ENCODE results near the gene GBA3.

GBA3 gene

GRCh38 chr4:22678940-22679854 is 13.5 kb upstream of the GBA3 start:
- Histone ChIP-seq H4K20me1 (ENCODE audit: low read depth, low read length) (no peaks in the 10 kb centered on the region), H3K36me3 (ENCODE audit: low read length) (no peaks in the 10 kb centered on the region), H3F3A (ENCODE audit: insufficient read depth) (no peaks in the 10 kb centered on the region), H3K27ac (ENCODE audit: low read depth, low read length) (no peak overlapping the region), H3K4me3 (ENCODE audit: insufficient read depth, low read length, poor library complexity, severe bottlenecking) (no peak overlapping the region), H3K4me2 (ENCODE audit: low read depth, low read length, poor library complexity, severe bottlenecking) (no peak overlapping the region), H3K79me2 (ENCODE audit: insufficient read depth, low read length) (no peaks in the 10 kb centered on the region), H3K9me3 (ENCODE audit: insufficient read depth, low read length) (no peaks in the 10 kb centered on the region), H3K9ac (ENCODE audit: low read length) (no peak overlapping the region), H3K9me2 (replicated peaks; ENCODE audit: insufficient read depth, low read length) (no peaks in the 10 kb centered on the region), H2AFZ (ENCODE audit: low read depth, low read length, severe bottlenecking) (no peak overlapping the region), H3K27me3 (ENCODE audit: low read length) (no peaks in the 10 kb centered on the region)
- TF ChIP-seq EZH2phosphoT487 (conservative IDR thresholded peaks at IDR 0.05; ENCODE audit: low read length) (no peak), CTCF (IDR thresholded peaks at IDR 0.05; ENCODE audit: insufficient read depth, low read length, poor library complexity, severe bottlenecking) (no peak)

GRCh38 chr4:22680065-22680642 is 12.6 kb upstream of the GBA3 start:
- H3K4me2 ChIP-seq (ENCODE audit: low read depth, low read length, poor library complexity, severe bottlenecking), result no peak overlapping the region
- H3K4me3 ChIP-seq (ENCODE audit: insufficient read depth, low read length, poor library complexity, severe bottlenecking), result no peak overlapping the region
- no peaks in the 10 kb centered on the region for H3K36me3 ChIP-seq (ENCODE audit: low read length)
- H3K27me3 ChIP-seq (ENCODE audit: low read length), result no peaks in the 10 kb centered on the region
- no peak overlapping the region for H3K9ac ChIP-seq (ENCODE audit: low read length)
- no peaks in the 10 kb centered on the region for H4K20me1 ChIP-seq (ENCODE audit: low read depth, low read length)
- no peaks in the 10 kb centered on the region for H3K79me2 ChIP-seq (ENCODE audit: insufficient read depth, low read length)
- H3F3A ChIP-seq (ENCODE audit: insufficient read depth), result no peaks in the 10 kb centered on the region
- H3K9me3 ChIP-seq (ENCODE audit: insufficient read depth, low read length), result no peaks in the 10 kb centered on the region
- H2AFZ ChIP-seq (ENCODE audit: low read depth, low read length, severe bottlenecking), result no peak overlapping the region
- no peak overlapping the region for H3K27ac ChIP-seq (ENCODE audit: low read depth, low read length)
- H3K9me2 ChIP-seq (replicated peaks; ENCODE audit: insufficient read depth, low read length), result no peaks in the 10 kb centered on the region
- no peak for TF ChIP-seq CTCF (IDR thresholded peaks at IDR 0.05; ENCODE audit: insufficient read depth, low read length, poor library complexity, severe bottlenecking)
- no peak for TF ChIP-seq EZH2phosphoT487 (conservative IDR thresholded peaks at IDR 0.05; ENCODE audit: low read length)

- H3K9me3 ChIP-seq (ENCODE audit: insufficient read depth, low read length), result no peaks in the 10 kb centered on the region
- H3K79me2 ChIP-seq (ENCODE audit: insufficient read depth, low read length), result no peaks in the 10 kb centered on the region
- no peaks in the 10 kb centered on the region for H3K27me3 ChIP-seq (ENCODE audit: low read length)
- H3F3A ChIP-seq (ENCODE audit: insufficient read depth), result no peaks in the 10 kb centered on the region
- no peaks in the 10 kb centered on the region for H3K9me2 ChIP-seq (replicated peaks; ENCODE audit: insufficient read depth, low read length)
- H3K9ac ChIP-seq (ENCODE audit: low read length), result no peak overlapping the region
- no peak overlapping the region for H3K27ac ChIP-seq (ENCODE audit: low read depth, low read length)
- no peak overlapping the region for H3K4me2 ChIP-seq (ENCODE audit: low read depth, low read length, poor library complexity, severe bottlenecking)
- no peak for TF ChIP-seq EZH2phosphoT487 (conservative IDR thresholded peaks at IDR 0.05; ENCODE audit: low read length)
- TF ChIP-seq CTCF (IDR thresholded peaks at IDR 0.05; ENCODE audit: insufficient read depth, low read length, poor library complexity, severe bottlenecking), result no peak
- H3K36me3 ChIP-seq (ENCODE audit: low read length), result no peaks in the 10 kb centered on the region
- H2AFZ ChIP-seq (ENCODE audit: low read depth, low read length, severe bottlenecking), result no peak overlapping the region
- H3K4me3 ChIP-seq (ENCODE audit: insufficient read depth, low read length, poor library complexity, severe bottlenecking), result no peak overlapping the region
- no peaks in the 10 kb centered on the region for H4K20me1 ChIP-seq (ENCODE audit: low read depth, low read length)
Measured at GRCh38 chr4:22683726-22684125, 9.0 kb upstream of the GBA3 start.
